HEK293 (cell line): ENCODE measurements around the gene AMPD2.

Experiments used
- CTCF ChIA-PET: fragments of 350-600 bp; formaldehyde crosslinking; extraction: SDS; loops from one replicate; lab custom pipeline; 2021; ENCODE audit warnings: antibody characterized with exemption; lab: Yijun Ruan, JAX
- POLR2A ChIA-PET: fragments of 300-600 bp; formaldehyde crosslinking; extraction: SDS; loops from one replicate; lab custom pipeline; 2020; ENCODE audit warnings: antibody characterized with exemption, inconsistent platforms; lab: Yijun Ruan, JAX
- H3K27ac ChIP-seq: fragments of 200-500 bp; sonication (Bioruptor generic); 2 replicates; pipeline ENCODE4 v1.5.1; 2014; ENCODE audit warnings: low read depth, low read length, control low read depth, inconsistent platforms; ENCODE audit errors: extremely low read depth
- H3K36me3 ChIP-seq, 2 experiments: fragments of 200-500 bp in 1 of 2; sonication (Bioruptor generic) in 1 of 2; 1 replicate in 1 of 2; 2 replicates in 1 of 2; pipeline ENCODE4 v1.5.1; 2014 to 2017; ENCODE audit warnings: inconsistent platforms in 2 of 2, low read length in 2 of 2; ENCODE audit not compliant: control insufficient read depth in 2 of 2, insufficient read depth in 1 of 2
- H3K4me1 ChIP-seq: fragments of 200-500 bp; sonication (Bioruptor generic); 2 replicates; pipeline ENCODE4 v1.5.1; 2014; ENCODE audit warnings: mild to moderate bottlenecking, low read length, inconsistent platforms; ENCODE audit not compliant: control insufficient read depth, insufficient read depth
- H3K4me3 ChIP-seq: 2 replicates; pipeline ENCODE4 v1.5.1; 2011; ENCODE audit warnings: low read depth, mild to moderate bottlenecking, control low read depth, low read length, moderate library complexity
- H3K9me3 ChIP-seq: fragments of 200-500 bp; sonication (Bioruptor generic); 2 replicates; pipeline ENCODE4 v1.5.1; 2014; ENCODE audit warnings: low read depth, low read length, inconsistent platforms; ENCODE audit not compliant: control insufficient read depth, insufficient read depth
- GLIS1 ChIP-seq: fragments of 450-650 bp; formaldehyde crosslinking; IDR thresholded peaks from 2 replicates; pipeline ENCODE4 v1.5.1; 2016; ENCODE audit warnings: missing biosample characterization, missing genetic modification characterization
- KLF7 ChIP-seq: fragments of 450-650 bp; formaldehyde crosslinking; IDR thresholded peaks from 2 replicates; pipeline ENCODE4 v1.5.1; 2016; ENCODE audit warnings: missing biosample characterization, missing genetic modification characterization, borderline replicate concordance
- PRDM1 ChIP-seq: fragments of 450-650 bp; formaldehyde crosslinking; IDR thresholded peaks from 2 replicates; pipeline ENCODE4; 2016; ENCODE audit warnings: missing biosample characterization, missing genetic modification characterization
- TCF7L2 ChIP-seq: IDR thresholded peaks from 2 replicates; pipeline ENCODE4 v1.6.1; 2011; ENCODE audit warnings: low read depth, mild to moderate bottlenecking, inconsistent platforms, low read length, moderate library complexity, borderline replicate concordance
- ZNF10 ChIP-seq: fragments of 450-650 bp; formaldehyde crosslinking; IDR thresholded peaks from 2 replicates; pipeline ENCODE4 v1.5.1; 2017; ENCODE audit warnings: missing biosample characterization, missing genetic modification characterization
- ZNF138 ChIP-seq: fragments of 450-650 bp; formaldehyde crosslinking; IDR thresholded peaks from 2 replicates; pipeline ENCODE4 v1.5.1; 2016; ENCODE audit warnings: missing biosample characterization, missing genetic modification characterization, borderline replicate concordance
- ZNF157 ChIP-seq: fragments of 450-650 bp; formaldehyde crosslinking; IDR thresholded peaks from 2 replicates; pipeline ENCODE4 v1.5.1; 2016; ENCODE audit warnings: missing biosample characterization, missing genetic modification characterization
- ZNF184 ChIP-seq: fragments of 450-650 bp; IDR thresholded peaks from 2 replicates; pipeline ENCODE4 v1.5.1; 2018; ENCODE audit warnings: missing biosample characterization, mild to moderate bottlenecking, missing genetic modification characterization
- ZNF324 ChIP-seq: fragments of 450-650 bp; formaldehyde crosslinking; IDR thresholded peaks from 2 replicates; pipeline ENCODE4 v1.5.1; 2016; ENCODE audit warnings: missing biosample characterization, missing genetic modification characterization
- ZNF354C ChIP-seq: fragments of 450-650 bp; formaldehyde crosslinking; IDR thresholded peaks from 2 replicates; pipeline ENCODE4 v1.5.1; 2016; ENCODE audit warnings: missing biosample characterization, missing genetic modification characterization, low read depth, borderline replicate concordance
- ZNF366 ChIP-seq: fragments of 450-650 bp; formaldehyde crosslinking; conservative IDR thresholded peaks from 2 replicates; pipeline ENCODE4 v1.5.1; 2016; ENCODE audit warnings: missing biosample characterization, missing genetic modification characterization
- ZNF391 ChIP-seq: fragments of 450-650 bp; formaldehyde crosslinking; IDR thresholded peaks from 2 replicates; pipeline ENCODE4 v1.5.1; 2016; ENCODE audit warnings: low read depth, missing biosample characterization, missing genetic modification characterization, borderline replicate concordance
- ZNF544 ChIP-seq: fragments of 450-650 bp; formaldehyde crosslinking; IDR thresholded peaks from 2 replicates; pipeline ENCODE4 v1.5.0; 2017; ENCODE audit warnings: missing biosample characterization, missing genetic modification characterization
- ZNF670 ChIP-seq: fragments of 450-650 bp; formaldehyde crosslinking; IDR thresholded peaks from 2 replicates; pipeline ENCODE4 v1.5.1; 2016; ENCODE audit warnings: missing biosample characterization, missing genetic modification characterization, low read depth
- ZNF785 ChIP-seq: fragments of 450-650 bp; formaldehyde crosslinking; IDR thresholded peaks from 2 replicates; pipeline ENCODE4 v1.5.1; 2016; ENCODE audit warnings: missing biosample characterization, missing genetic modification characterization
- ZSCAN16 ChIP-seq: fragments of 450-650 bp; formaldehyde crosslinking; IDR thresholded peaks from 2 replicates; pipeline ENCODE4 v1.5.1; 2016; ENCODE audit warnings: missing biosample characterization, missing genetic modification characterization
- TF ChIP-seq, protein P1 (sequence below): fragments of 450-650 bp; formaldehyde crosslinking; IDR thresholded peaks from 2 replicates; pipeline ENCODE4 v1.5.1; 2016; ENCODE audit warnings: missing biosample characterization, missing genetic modification characterization
- TF ChIP-seq, protein P2 (sequence below): fragments of 450-650 bp; formaldehyde crosslinking; IDR thresholded peaks from 2 replicates; pipeline ENCODE4 v1.5.1; 2016; ENCODE audit warnings: missing biosample characterization, missing genetic modification characterization
- TF ChIP-seq, protein P3 (sequence below): fragments of 450-650 bp; formaldehyde crosslinking; IDR thresholded peaks from 2 replicates; pipeline ENCODE4 v1.5.1; 2016; ENCODE audit warnings: missing biosample characterization, missing genetic modification characterization
- TF ChIP-seq, protein P4 (sequence below): fragments of 450-650 bp; formaldehyde crosslinking; IDR thresholded peaks from 2 replicates; pipeline ENCODE4 v1.5.1; 2017; ENCODE audit warnings: missing biosample characterization, missing genetic modification characterization
- TF ChIP-seq, protein P5 (sequence below): fragments of 450-650 bp; formaldehyde crosslinking; IDR thresholded peaks from 2 replicates; pipeline ENCODE4 v1.5.1; 2017; ENCODE audit warnings: missing biosample characterization, missing genetic modification characterization

The AMPD2 gene

DNA sequence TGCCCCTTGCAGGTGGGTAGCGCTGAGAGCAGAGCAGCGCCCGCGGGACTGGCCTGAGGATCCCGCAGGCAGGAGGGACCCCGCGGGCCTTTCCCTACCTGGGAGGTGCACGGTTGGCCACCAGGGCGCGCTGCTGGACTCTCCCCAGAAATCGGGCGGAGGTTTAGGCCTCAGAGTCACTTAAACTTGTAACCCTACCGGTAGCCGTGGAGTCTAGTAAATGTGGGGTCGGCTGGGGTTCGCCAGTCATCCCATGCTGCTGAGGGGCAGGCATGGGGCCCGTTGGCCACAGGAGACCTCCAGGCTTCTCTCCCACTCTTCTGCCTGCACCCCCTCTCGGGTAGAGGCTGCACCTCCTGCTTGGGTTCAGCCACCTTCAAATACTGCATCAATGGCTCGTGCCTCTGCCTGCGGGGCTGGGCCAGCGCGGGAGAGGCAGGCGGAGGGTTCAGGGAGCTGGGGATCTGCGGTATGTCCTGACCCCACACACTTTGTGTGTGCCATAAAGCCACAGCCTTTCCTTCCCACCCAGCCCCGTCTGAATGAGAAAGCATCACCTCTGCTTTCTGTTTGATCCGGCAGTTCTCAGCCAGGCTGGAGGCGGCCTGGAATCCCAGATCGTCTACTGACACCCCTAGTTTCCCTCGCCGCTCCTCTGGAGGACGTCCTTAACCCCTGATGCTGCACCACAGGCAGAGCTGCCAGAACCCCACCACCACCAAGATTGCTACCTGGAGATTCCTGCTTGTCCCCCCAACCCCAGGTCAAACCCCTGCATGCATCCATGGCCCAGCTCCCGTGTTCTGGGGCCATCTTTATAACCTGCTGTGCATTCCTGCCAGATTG is 24.0 kb downstream of the AMPD2 start (continued):
- no peak for TF ChIP-seq ZNF157 (tag by site-specific recombination)

DNA sequence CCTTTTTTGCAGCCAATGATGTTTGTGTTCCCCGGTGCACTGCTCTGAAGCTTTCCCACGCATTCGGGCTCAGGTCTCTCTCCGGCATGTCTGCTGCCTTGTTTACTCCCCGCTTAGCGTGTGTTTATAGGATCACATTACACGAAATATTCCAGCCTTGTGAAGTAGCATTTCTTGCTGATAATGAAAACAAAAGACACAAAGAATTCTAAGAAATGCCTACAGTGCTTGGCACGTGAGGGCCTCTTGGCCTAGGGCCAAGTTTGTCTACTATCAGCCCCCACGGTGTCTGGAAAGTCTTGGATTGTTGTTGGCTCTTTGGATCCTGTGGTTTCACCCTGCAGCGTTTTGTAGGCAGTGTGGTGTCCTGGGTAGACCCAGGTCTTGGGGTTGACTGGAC is 25.0 kb downstream of the AMPD2 start:
- Histone ChIP-seq H3K36me3 (no peaks in the 10 kb centered on the region), H3K27ac (no peak overlapping the region), H3K4me3 (no peak overlapping the region), H3K4me1 (no peaks in the 10 kb centered on the region), H3K9me3 (no peaks in the 10 kb centered on the region)
- ChIA-PET CTCF (interaction anchor here (0.7 to 11.3 kb wide), 7 partner anchors 6 to 332 kb away, joined by 3 to 345 read pairs (median 4); no protein-coding TSS in a partner anchor), POLR2A (no interaction called here)
- TF ChIP-seq ZNF670 (tag by site-specific recombination) (no peak), TCF7L2 (no peak), GLIS1 (tag by site-specific recombination) (no peak), KLF7 (no peak), ZNF366 (tag by site-specific recombination) (no peak), ZNF785 (tag by site-specific recombination) (no peak), ZNF184 (tag by site-specific recombination) (no peak), ZNF354C (tag by site-specific recombination) (no peak), ZNF391 (tag by site-specific recombination) (no peak), ZSCAN16 (tag by site-specific recombination) (no peak), ZNF324 (tag by site-specific recombination) (no peak), ZNF10 (no peak), ZNF544 (tag by site-specific recombination) (no peak), PRDM1 (tag by site-specific recombination) (no peak), ZNF138 (tag by site-specific recombination) (no peak)
- TF ChIP-seq, protein P1, sequence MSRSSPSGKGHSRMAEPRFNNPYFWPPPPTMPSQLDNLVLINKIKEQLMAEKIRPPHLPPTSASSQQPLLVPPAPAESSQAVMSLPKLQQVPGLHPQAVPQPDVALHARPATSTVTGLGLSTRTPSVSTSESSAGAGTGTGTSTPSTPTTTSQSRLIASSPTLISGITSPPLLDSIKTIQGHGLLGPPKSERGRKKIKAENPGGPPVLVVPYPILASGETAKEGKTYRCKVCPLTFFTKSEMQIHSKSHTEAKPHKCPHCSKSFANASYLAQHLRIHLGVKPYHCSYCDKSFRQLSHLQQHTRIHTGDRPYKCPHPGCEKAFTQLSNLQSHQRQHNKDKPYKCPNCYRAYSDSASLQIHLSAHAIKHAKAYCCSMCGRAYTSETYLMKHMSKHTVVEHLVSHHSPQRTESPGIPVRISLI (tag by site-specific recombination) = no peak
- TF ChIP-seq, protein P2, sequence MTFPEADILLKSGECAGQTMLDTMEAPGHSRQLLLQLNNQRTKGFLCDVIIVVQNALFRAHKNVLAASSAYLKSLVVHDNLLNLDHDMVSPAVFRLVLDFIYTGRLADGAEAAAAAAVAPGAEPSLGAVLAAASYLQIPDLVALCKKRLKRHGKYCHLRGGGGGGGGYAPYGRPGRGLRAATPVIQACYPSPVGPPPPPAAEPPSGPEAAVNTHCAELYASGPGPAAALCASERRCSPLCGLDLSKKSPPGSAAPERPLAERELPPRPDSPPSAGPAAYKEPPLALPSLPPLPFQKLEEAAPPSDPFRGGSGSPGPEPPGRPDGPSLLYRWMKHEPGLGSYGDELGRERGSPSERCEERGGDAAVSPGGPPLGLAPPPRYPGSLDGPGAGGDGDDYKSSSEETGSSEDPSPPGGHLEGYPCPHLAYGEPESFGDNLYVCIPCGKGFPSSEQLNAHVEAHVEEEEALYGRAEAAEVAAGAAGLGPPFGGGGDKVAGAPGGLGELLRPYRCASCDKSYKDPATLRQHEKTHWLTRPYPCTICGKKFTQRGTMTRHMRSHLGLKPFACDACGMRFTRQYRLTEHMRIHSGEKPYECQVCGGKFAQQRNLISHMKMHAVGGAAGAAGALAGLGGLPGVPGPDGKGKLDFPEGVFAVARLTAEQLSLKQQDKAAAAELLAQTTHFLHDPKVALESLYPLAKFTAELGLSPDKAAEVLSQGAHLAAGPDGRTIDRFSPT (tag by site-specific recombination) = no peak
- TF ChIP-seq, protein P3, sequence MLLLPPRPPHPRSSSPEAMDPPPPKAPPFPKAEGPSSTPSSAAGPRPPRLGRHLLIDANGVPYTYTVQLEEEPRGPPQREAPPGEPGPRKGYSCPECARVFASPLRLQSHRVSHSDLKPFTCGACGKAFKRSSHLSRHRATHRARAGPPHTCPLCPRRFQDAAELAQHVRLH (tag by site-specific recombination) = no peak
- TF ChIP-seq, protein P4, sequence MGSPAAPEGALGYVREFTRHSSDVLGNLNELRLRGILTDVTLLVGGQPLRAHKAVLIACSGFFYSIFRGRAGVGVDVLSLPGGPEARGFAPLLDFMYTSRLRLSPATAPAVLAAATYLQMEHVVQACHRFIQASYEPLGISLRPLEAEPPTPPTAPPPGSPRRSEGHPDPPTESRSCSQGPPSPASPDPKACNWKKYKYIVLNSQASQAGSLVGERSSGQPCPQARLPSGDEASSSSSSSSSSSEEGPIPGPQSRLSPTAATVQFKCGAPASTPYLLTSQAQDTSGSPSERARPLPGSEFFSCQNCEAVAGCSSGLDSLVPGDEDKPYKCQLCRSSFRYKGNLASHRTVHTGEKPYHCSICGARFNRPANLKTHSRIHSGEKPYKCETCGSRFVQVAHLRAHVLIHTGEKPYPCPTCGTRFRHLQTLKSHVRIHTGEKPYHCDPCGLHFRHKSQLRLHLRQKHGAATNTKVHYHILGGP (tag by site-specific recombination) = no peak
- TF ChIP-seq, protein P5, sequence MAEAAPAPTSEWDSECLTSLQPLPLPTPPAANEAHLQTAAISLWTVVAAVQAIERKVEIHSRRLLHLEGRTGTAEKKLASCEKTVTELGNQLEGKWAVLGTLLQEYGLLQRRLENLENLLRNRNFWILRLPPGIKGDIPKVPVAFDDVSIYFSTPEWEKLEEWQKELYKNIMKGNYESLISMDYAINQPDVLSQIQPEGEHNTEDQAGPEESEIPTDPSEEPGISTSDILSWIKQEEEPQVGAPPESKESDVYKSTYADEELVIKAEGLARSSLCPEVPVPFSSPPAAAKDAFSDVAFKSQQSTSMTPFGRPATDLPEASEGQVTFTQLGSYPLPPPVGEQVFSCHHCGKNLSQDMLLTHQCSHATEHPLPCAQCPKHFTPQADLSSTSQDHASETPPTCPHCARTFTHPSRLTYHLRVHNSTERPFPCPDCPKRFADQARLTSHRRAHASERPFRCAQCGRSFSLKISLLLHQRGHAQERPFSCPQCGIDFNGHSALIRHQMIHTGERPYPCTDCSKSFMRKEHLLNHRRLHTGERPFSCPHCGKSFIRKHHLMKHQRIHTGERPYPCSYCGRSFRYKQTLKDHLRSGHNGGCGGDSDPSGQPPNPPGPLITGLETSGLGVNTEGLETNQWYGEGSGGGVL (tag by site-specific recombination) = no peak
